B cell (primary cell): ENCODE measurements around the gene STAC. TPM values are rescaled to one million over a fixed set of nuclear protein-coding genes. Genes with fewer than 3 reads are reported as not detected.

Experiments used
- ATAC-seq: fragments of 200-7000 bp; cut with Tn5 transposase; one replicate; pipeline ENCODE4 v1.10.0; 2021; ENCODE audit warnings: low read depth, mild to moderate bottlenecking, moderate number of reproducible peaks, moderate library complexity
- CTCF ChIA-PET: fragments of 350-600 bp; sonication (Branson Sonifier 250); formaldehyde crosslinking; loops from one replicate; lab custom pipeline; 2021; ENCODE audit warnings: antibody characterized with exemption, inconsistent platforms; lab: Charles Lee
- POLR2A ChIA-PET: fragments of 350-600 bp; sonication (Branson Sonifier 250); formaldehyde crosslinking; loops from one replicate; lab custom pipeline; 2021; ENCODE audit warnings: antibody characterized with exemption; lab: Charles Lee
- DNase-seq: peaks from one replicate; pipeline ENCODE4 v3.0.0; 2013
- H2AFZ ChIP-seq: 2 replicates; pipeline ENCODE4 v1.6.1; 2012; ENCODE audit warnings: mild to moderate bottlenecking, low read depth, low read length; ENCODE audit not compliant: insufficient read depth, poor library complexity, severe bottlenecking
- H3K27ac ChIP-seq, 2 donors: 1 replicate in 1 of 2; 2 replicates in 1 of 2; pipeline ENCODE4 v1.5.1; 2012 to 2013; ENCODE audit warnings: low read length in 2 of 2, mild to moderate bottlenecking in 2 of 2, moderate library complexity in 1 of 2
- H3K27me3 ChIP-seq, 4 experiments: fragments of 200-600 bp in 1 of 4; sonication (generic) in 1 of 4; replicated peaks in 1 of 4; 1 replicate in 2 of 4; 2 replicates in 2 of 4; pipeline versions ENCODE4 v1.6.1 to v1.7.0; 2013 to 2016; ENCODE audit warnings: low read length in 3 of 4, mild to moderate bottlenecking in 2 of 4, mixed read lengths in 1 of 4, moderate library complexity in 1 of 4; ENCODE audit not compliant: insufficient read depth in 4 of 4, control insufficient read depth in 3 of 4; ENCODE audit errors: control extremely low read depth in 1 of 4
- H3K36me3 ChIP-seq, 2 experiments: replicated peaks in 1 of 2; 1 replicate in 1 of 2; 2 replicates in 1 of 2; pipeline versions ENCODE4 v1.6.1 to v1.7.1; 2013; ENCODE audit warnings: low read length in 1 of 2; ENCODE audit not compliant: insufficient read depth in 2 of 2, control insufficient read depth in 1 of 2; ENCODE audit errors: control extremely low read depth in 1 of 2, extremely low read depth in 1 of 2
- H3K4me1 ChIP-seq, 2 donors: fragments of 200-600 bp in 1 of 2; sonication (generic) in 1 of 2; 1 replicate in 1 of 2; 2 replicates in 1 of 2; pipeline versions ENCODE4 v1.5.1 to v1.6.1; 2013 to 2017; ENCODE audit warnings: low read length in 2 of 2; ENCODE audit not compliant: control insufficient read depth in 2 of 2, insufficient read depth in 2 of 2
- H3K4me2 ChIP-seq: replicated peaks from 2 replicates; pipeline ENCODE3; 2012; ENCODE audit warnings: mild to moderate bottlenecking, low read depth, low read length; ENCODE audit not compliant: poor library complexity, severe bottlenecking
- H3K4me3 ChIP-seq, 5 experiments: fragments of 200-600 bp in 1 of 5; sonication (generic) in 1 of 5; 1 replicate in 3 of 5; 2 replicates in 2 of 5; pipeline versions ENCODE4 v1.5.1 to v1.7.0; 2011 to 2016; ENCODE audit warnings: low read length in 4 of 5, mild to moderate bottlenecking in 4 of 5, low read depth in 2 of 5, control low read depth in 1 of 5, moderate library complexity in 1 of 5; ENCODE audit not compliant: insufficient read depth in 1 of 5; ENCODE audit errors: control extremely low read depth in 1 of 5, extremely low read depth in 1 of 5
- H3K79me2 ChIP-seq: fragments of 200-600 bp; sonication (generic); one replicate; pipeline ENCODE4 v1.6.0; 2016; ENCODE audit warnings: low read length; ENCODE audit not compliant: control insufficient read depth, insufficient read depth
- H3K9ac ChIP-seq: fragments of 200-600 bp; sonication (generic); 2 replicates; pipeline ENCODE4 v1.6.1; 2017; ENCODE audit warnings: mild to moderate bottlenecking, low read length, moderate library complexity
- H3K9me3 ChIP-seq, 3 donors: one replicate each; pipeline versions ENCODE4 v1.6.1 to v1.7.1; 2013; ENCODE audit warnings: low read length in 2 of 3; ENCODE audit not compliant: control insufficient read depth in 2 of 3, insufficient read depth in 1 of 3; ENCODE audit errors: control extremely low read depth in 1 of 3
- H4K20me1 ChIP-seq: 2 replicates; pipeline ENCODE4 v1.6.0; 2012; ENCODE audit warnings: mild to moderate bottlenecking, low read length; ENCODE audit not compliant: insufficient read depth, control insufficient read depth, poor library complexity, severe bottlenecking
- H3K27ac Mint-ChIP-seq: one replicate; pipeline ENCODE4 v1.8.0; 2021; ENCODE audit warnings: mixed read lengths
- H3K27me3 Mint-ChIP-seq: one replicate; pipeline ENCODE4 v1.8.0; 2021; ENCODE audit warnings: mixed read lengths
- H3K4me1 Mint-ChIP-seq: one replicate; pipeline ENCODE4 v1.8.0; 2021; ENCODE audit warnings: mixed read lengths
- H3K4me3 Mint-ChIP-seq: one replicate; pipeline ENCODE4 v1.8.0; 2021; ENCODE audit warnings: mixed read lengths
- H3K9me3 Mint-ChIP-seq: one replicate; pipeline ENCODE4 v1.8.0; 2022; ENCODE audit warnings: mixed read lengths; ENCODE audit not compliant: insufficient read depth
- CTCF ChIP-seq: fragments of 200-600 bp; IDR thresholded peaks from one replicate; pipeline ENCODE4 v1.8.0; 2022; ENCODE audit warnings: antibody characterized with exemption, mild to moderate bottlenecking
- EZH2 ChIP-seq: IDR thresholded peaks from 2 replicates; pipeline ENCODE4 v1.6.1; 2012; ENCODE audit warnings: borderline replicate concordance, low read depth, mild to moderate bottlenecking, moderate library complexity, low read length; ENCODE audit not compliant: insufficient read depth, poor library complexity, severe bottlenecking
- WGBS: methylation state at CpG from one replicate; pipeline ENCODE4 v1.1.5; 2013; ENCODE audit warnings: missing lambda C conversion rate; ENCODE audit not compliant: insufficient coverage; 5-methylcytosine and 5-hydroxymethylcytosine counted together
- intact Hi-C: fragments of 100-400 bp; cut with micrococcal nuclease; formaldehyde crosslinking; loops from one replicate; pipeline ENCODE4 v1.10.0; 2022
- polyA plus RNA-seq: library from polyadenylated mRNA; depleted of rRNA; stranded (reverse); fragments of >200 nt; gene quantifications from 2 replicates; pipeline ENCODE4 v1.2.3, GENCODE V29; 2012
- total RNA-seq, 2 donors: library from RNA; stranded (reverse); fragments of 120-200 nt in 1 of 2; gene quantifications; 1 replicate in 1 of 2; 2 replicates in 1 of 2; pipeline versions ENCODE4 v1.2.3 to v1.2.4, GENCODE V29; 2013 to 2022

STAC gene
- total and polyA plus RNA-seq, 2 donors (not counting 1 experiment from before 2014, with no cell fraction given): not detected

GRCh38 chr3:36444909-36445308, 64.6 kb downstream of the STAC start:
- 100% methylated on average over 1 of the region's 1 CpG for WGBS
- intact Hi-C loops: no loop called here
- TF ChIP-seq EZH2: no peak
- TF ChIP-seq CTCF: no peak
- Histone ChIP-seq H2AFZ (no peak overlapping the region), H3K36me3 (no peaks in the 10 kb centered on the region), H3K27me3 (no peaks in the 10 kb centered on the region), H4K20me1 (no peaks in the 10 kb centered on the region), H3K4me2 (no peak overlapping the region), H3K27ac (no peak overlapping the region), H3K4me3 (no peak overlapping the region), H3K9me3 (peaks cover 0 to 7% (median 0%) of the 10 kb centered on the region in 3 donors), H3K79me2 (no peaks in the 10 kb centered on the region), H3K4me1 (no peaks in the 10 kb centered on the region), H3K9ac (no peak overlapping the region)
- DNase-seq (no peak), ATAC-seq (no peak)
- H3K9me3 Mint-ChIP-seq: no peaks in the 10 kb centered on the region
- H3K4me3 Mint-ChIP-seq: no peak overlapping the region
- no peaks in the 10 kb centered on the region for H3K4me1 Mint-ChIP-seq
- H3K27ac Mint-ChIP-seq: no peak overlapping the region
- CTCF ChIA-PET: no interaction called here
- POLR2A ChIA-PET: no interaction called here
- H3K27me3 Mint-ChIP-seq: no peaks in the 10 kb centered on the region

GRCh38 chr3:36446276-36446675, 66.0 kb downstream of the STAC start:
- Histone ChIP-seq H3K4me2 (no peak overlapping the region), H2AFZ (no peak overlapping the region), H3K9me3 (peaks cover 0 to 7% (median 0%) of the 10 kb centered on the region in 3 donors), H3K9ac (no peak overlapping the region), H3K79me2 (no peaks in the 10 kb centered on the region), H3K4me3 (no peak overlapping the region), H3K27me3 (no peaks in the 10 kb centered on the region), H3K27ac (no peak overlapping the region), H3K36me3 (no peaks in the 10 kb centered on the region), H3K4me1 (no peaks in the 10 kb centered on the region), H4K20me1 (no peaks in the 10 kb centered on the region)
- Mint-ChIP-seq H3K27ac (no peak overlapping the region), H3K27me3 (no peaks in the 10 kb centered on the region), H3K4me1 (no peaks in the 10 kb centered on the region), H3K4me3 (no peak overlapping the region), H3K9me3 (no peaks in the 10 kb centered on the region)
- DNase-seq (no peak), ATAC-seq (no peak)
- TF ChIP-seq EZH2: no peak
- TF ChIP-seq CTCF: no peak
- ChIA-PET POLR2A (no interaction called here), CTCF (no interaction called here)
- intact Hi-C loops: no loop called here
